ENCODE results near the gene QSOX2.

DNA sequence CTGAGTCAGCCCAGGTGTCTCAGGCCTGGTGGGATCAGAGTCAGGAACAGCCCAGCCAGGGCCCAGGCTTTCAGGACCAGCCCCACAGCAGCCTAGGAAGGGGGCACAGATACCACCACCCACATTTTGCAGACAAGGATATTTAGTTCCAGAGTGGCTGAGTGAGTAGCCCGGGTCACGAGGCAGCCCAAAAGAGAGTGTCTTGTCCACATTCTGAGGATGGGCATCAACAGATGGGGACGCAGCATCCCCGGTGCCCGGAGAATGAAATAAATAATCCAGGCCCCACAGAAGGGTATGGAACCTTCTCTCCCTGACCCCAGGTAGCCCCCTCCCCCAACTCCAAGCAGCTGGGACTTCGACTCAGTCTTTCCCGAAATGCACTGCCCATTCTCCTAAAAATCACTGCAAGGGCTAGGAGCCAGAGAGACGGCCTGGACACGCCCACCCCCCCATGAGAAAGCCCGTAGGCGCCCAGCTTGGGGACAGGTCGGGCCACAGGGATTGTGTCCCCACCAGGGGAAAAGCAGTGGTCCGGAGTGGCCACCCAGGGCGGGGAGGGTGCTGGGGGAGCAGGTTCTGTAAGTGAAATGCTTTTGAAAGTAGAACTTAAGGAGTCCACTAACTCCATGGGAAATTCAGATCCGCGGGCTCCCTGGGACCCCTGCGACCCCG lies 47.5 kb downstream of the QSOX2 start:
- TF ChIP-seq, protein P1, sequence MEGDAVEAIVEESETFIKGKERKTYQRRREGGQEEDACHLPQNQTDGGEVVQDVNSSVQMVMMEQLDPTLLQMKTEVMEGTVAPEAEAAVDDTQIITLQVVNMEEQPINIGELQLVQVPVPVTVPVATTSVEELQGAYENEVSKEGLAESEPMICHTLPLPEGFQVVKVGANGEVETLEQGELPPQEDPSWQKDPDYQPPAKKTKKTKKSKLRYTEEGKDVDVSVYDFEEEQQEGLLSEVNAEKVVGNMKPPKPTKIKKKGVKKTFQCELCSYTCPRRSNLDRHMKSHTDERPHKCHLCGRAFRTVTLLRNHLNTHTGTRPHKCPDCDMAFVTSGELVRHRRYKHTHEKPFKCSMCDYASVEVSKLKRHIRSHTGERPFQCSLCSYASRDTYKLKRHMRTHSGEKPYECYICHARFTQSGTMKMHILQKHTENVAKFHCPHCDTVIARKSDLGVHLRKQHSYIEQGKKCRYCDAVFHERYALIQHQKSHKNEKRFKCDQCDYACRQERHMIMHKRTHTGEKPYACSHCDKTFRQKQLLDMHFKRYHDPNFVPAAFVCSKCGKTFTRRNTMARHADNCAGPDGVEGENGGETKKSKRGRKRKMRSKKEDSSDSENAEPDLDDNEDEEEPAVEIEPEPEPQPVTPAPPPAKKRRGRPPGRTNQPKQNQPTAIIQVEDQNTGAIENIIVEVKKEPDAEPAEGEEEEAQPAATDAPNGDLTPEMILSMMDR (IDR thresholded peaks at IDR 0.05) = no peak
- TF ChIP-seq POLR2A (IDR thresholded peaks at IDR 0.05) = no peak
